ENCODE measurements around the gene ZER1.

The ZER1 gene

DNA sequence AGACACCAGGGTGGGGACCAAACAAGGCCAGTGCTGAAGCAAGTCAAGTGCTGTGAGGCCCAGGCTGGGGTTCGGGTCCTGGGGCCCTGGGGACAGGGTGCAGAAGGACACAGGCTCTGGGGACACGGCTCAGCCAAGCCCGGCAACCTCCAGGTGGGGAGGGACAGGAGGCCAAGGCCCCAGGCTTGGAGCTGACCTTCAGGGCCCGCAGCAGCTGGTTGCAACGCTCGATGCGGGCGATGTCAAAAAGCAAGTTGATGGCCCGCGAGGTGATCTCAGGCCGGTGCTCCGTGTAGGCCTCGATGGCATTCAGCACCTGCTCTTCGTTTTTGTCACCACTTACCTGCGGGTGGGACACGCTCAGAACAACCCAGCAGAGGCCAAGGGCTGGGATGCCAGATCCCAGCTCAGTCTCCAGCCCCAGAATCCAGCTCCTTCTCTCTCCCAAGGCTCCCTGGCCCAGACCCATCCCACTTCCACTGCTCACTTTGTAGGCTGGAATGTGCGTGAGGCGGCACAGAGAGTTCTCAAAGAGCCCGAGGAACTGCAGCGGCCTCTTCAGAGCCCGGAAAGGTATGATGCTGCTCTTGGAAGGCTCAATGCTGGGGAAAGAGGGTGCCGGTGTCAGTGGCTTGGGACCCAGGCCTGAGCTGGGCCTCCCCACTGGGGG is 20.7 kb downstream of the ZER1 start:
- Histone ChIP-seq H3K27me3 (no peaks in the 10 kb centered on the region), H3K4me2 (no peak overlapping the region), H3K36me3 (peaks cover 78% of the 10 kb centered on the region), H3K4me1 (no peaks in the 10 kb centered on the region), H3K9ac (no peak overlapping the region), H3K9me3 (no peaks in the 10 kb centered on the region), H4K20me1 (no peaks in the 10 kb centered on the region), H3K4me3 (no peak overlapping the region), H3K27ac (no peak overlapping the region)
- TF ChIP-seq Cebpa-rat (IDR thresholded peaks at IDR 0.05) = no peak

GRCh38 chr9:128747241-128747640 is 24.5 kb downstream of the ZER1 start:
- H3K9me3 ChIP-seq = no peaks in the 10 kb centered on the region
- H3K27ac ChIP-seq = no peak overlapping the region
- no peaks in the 10 kb centered on the region for H3K27me3 ChIP-seq
- no peaks in the 10 kb centered on the region for H3K4me1 ChIP-seq
- H3K36me3 ChIP-seq = peaks cover 60% of the 10 kb centered on the region
- H3K9ac ChIP-seq = no peak overlapping the region
- no peak for TF ChIP-seq Cebpa-rat (IDR thresholded peaks at IDR 0.05)
- H3K4me3 ChIP-seq = no peak overlapping the region
- no peaks in the 10 kb centered on the region for H4K20me1 ChIP-seq
- H3K4me2 ChIP-seq = no peak overlapping the region

DNA sequence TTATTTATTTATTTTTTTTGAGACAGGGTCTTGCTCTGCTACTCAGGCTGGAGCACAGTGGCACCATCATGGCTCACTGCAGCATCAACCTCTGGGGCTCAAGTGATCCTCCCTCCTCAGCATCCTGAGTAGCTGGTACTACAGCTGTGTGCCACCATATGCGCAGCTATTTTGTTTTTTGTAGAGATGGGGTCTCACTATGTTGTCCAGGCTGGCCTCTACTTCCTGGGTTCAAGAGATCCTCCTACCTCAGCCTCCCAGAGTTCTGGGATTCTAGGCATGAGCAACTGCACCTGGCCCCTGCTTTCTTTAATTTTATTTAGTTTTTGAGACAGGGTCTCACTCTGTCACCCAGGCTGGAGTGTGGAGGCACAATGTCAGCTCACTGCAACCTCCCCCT is 28.3 kb downstream of the ZER1 start:
- Histone ChIP-seq H3K9ac (no peak overlapping the region), H3K27ac (no peak overlapping the region), H4K20me1 (no peaks in the 10 kb centered on the region), H3K9me3 (no peaks in the 10 kb centered on the region), H3K27me3 (no peaks in the 10 kb centered on the region), H3K4me1 (no peaks in the 10 kb centered on the region), H3K36me3 (peaks cover 70% of the 10 kb centered on the region), H3K4me2 (no peak overlapping the region), H3K4me3 (no peak overlapping the region)
- TF ChIP-seq Cebpa-rat (IDR thresholded peaks at IDR 0.05) = no peak

DNA sequence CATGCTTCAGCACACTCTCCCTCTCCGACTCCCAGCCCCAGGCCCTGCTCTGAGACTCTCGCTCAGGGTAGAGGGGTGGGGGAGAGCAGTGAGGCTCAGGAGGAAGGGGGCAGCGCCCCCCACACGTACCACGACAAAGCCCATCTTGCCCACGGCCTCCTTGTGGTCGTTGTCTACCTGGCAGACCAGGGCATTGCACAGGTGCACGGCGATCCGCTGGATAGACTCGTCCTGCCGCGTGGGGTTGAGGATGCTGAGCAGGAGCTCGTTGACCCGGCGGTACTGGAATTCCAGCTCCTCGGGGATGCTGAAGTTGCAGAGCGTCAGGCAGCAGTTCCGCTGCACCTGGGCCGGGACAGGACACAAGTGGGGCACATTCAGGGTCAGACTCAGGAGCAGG is 29.3 kb downstream of the ZER1 start:
- no peak overlapping the region for H3K4me2 ChIP-seq
- H3K4me3 ChIP-seq = no peak overlapping the region
- H3K4me1 ChIP-seq = no peaks in the 10 kb centered on the region
- no peaks in the 10 kb centered on the region for H3K9me3 ChIP-seq
- no peaks in the 10 kb centered on the region for H4K20me1 ChIP-seq
- no peak overlapping the region for H3K9ac ChIP-seq
- H3K27me3 ChIP-seq = no peaks in the 10 kb centered on the region
- H3K36me3 ChIP-seq = peaks cover 62% of the 10 kb centered on the region
- no peak overlapping the region for H3K27ac ChIP-seq
- TF ChIP-seq Cebpa-rat (IDR thresholded peaks at IDR 0.05) = no peak

- TF ChIP-seq Cebpa-rat (IDR thresholded peaks at IDR 0.05) = no peak
- Histone ChIP-seq H3K36me3 (peaks cover 65% of the 10 kb centered on the region), H3K27me3 (no peaks in the 10 kb centered on the region), H3K4me1 (0 out of 2 replicates have a peak, but pooled peaks cover 1% of the 10 kb centered on the region), H3K9ac (no peak overlapping the region), H3K9me3 (no peaks in the 10 kb centered on the region), H3K4me2 (no peak overlapping the region), H4K20me1 (no peaks in the 10 kb centered on the region), H3K4me3 (no peak overlapping the region), H3K27ac (no peak overlapping the region)
Measured at GRCh38 chr9:128735373-128735772, 36.4 kb downstream of the ZER1 start.

DNA sequence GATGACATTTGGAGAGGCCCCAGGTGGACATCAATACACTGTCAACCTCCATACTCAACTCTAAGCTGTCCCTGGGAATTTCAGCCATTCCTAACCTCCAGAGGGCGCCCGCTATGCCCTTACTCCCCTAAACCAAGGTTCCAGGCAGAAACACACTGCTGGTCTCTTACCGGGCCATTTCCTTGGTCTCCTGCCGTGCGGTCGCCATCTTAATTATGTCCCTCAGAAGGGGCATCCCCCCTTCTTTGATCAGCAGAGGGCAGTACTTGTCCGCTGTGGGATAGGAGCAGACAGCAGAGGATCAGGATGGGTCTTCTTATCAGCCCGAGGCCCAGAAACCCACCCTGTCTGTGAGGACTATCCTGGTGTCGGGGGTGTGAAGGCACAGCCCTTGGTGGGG is 38.5 kb downstream of the ZER1 start:
- Histone ChIP-seq H3K4me3 (no peak overlapping the region), H3K4me1 (peaks cover 22% of the 10 kb centered on the region), H3K9me3 (no peaks in the 10 kb centered on the region), H3K27me3 (no peaks in the 10 kb centered on the region), H3K4me2 (no peak overlapping the region), H3K9ac (no peak overlapping the region), H4K20me1 (no peaks in the 10 kb centered on the region), H3K36me3 (peaks cover 52% of the 10 kb centered on the region), H3K27ac (no peak overlapping the region)
- no peak for TF ChIP-seq Cebpa-rat (IDR thresholded peaks at IDR 0.05)

GRCh38 chr9:128732576-128732975 is 39.2 kb downstream of the ZER1 start:
- H3K9me3 ChIP-seq = no peaks in the 10 kb centered on the region
- H3K4me2 ChIP-seq = no peak overlapping the region
- H3K27ac ChIP-seq = no peak overlapping the region
- H3K9ac ChIP-seq = no peak overlapping the region
- H3K36me3 ChIP-seq = peaks cover 52% of the 10 kb centered on the region
- H4K20me1 ChIP-seq = no peaks in the 10 kb centered on the region
- peaks cover 29% of the 10 kb centered on the region for H3K4me1 ChIP-seq
- no peak overlapping the region for H3K4me3 ChIP-seq
- no peak for TF ChIP-seq Cebpa-rat (IDR thresholded peaks at IDR 0.05)
- H3K27me3 ChIP-seq = no peaks in the 10 kb centered on the region

DNA sequence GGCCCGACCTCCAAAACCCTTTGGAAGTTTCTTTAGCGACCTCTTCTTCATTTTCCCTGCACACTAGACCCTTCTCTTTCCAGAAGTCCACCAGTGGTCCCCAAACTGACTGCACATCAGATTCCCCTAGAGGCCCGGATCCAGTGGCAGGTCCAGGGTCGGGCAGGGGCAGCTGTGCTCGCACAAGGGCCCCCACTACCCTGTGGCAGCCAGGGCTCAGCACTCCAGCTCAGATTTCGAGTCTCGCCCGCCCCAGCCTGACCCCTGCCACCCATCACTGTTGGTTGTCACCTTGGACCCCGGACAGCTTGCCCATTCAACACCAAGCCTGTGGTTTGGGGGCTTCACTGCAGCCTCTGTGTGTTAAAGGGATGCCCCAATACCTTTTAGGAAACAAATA is 40.0 kb downstream of the ZER1 start:
- peaks cover 38% of the 10 kb centered on the region for H3K4me1 ChIP-seq
- no peaks in the 10 kb centered on the region for H4K20me1 ChIP-seq
- TF ChIP-seq Cebpa-rat (IDR thresholded peaks at IDR 0.05) = no peak

DNA sequence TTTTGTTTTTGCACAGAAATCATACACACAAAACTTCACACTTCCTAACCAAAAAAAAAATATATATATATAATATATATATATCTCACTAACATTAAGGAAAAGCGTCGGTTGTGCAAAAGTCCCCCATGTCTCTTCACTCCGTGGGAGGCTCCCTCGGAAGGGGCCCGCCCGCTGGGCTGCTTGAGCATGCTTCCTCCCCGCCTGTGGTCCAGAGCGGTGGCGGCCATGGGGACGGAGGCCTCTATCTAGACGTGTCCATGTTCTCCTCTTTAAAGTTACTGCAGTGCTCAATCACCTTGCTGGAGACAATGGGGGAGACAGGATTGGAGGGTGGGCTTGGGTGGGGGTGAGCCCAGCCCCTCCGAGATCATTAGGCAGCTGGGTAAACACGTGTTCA is 40.6 kb downstream of the ZER1 start:
- no peak for TF ChIP-seq Cebpa-rat (IDR thresholded peaks at IDR 0.05)
- Histone ChIP-seq H3K4me3 (no peak overlapping the region), H3K27ac (no peak overlapping the region), H3K27me3 (no peaks in the 10 kb centered on the region), H3K4me1 (peaks cover 44% of the 10 kb centered on the region), H4K20me1 (no peaks in the 10 kb centered on the region), H3K9ac (no peak overlapping the region), H3K36me3 (peaks cover 42% of the 10 kb centered on the region), H3K4me2 (no peak overlapping the region), H3K9me3 (no peaks in the 10 kb centered on the region)

More for the DNA sequence above, 40.0 kb downstream of the ZER1 start:
- Histone ChIP-seq H3K4me3 (no peak overlapping the region), H3K36me3 (peaks cover 44% of the 10 kb centered on the region), H3K4me2 (no peak overlapping the region), H3K27me3 (no peaks in the 10 kb centered on the region), H3K9ac (no peak overlapping the region), H3K27ac (no peak overlapping the region), H3K9me3 (no peaks in the 10 kb centered on the region)

GRCh38 chr9:128729766-128730517 is 41.8 kb downstream of the ZER1 start:
- Histone ChIP-seq H3K9me3 (no peaks in the 10 kb centered on the region), H3K36me3 (peaks cover 35% of the 10 kb centered on the region), H4K20me1 (no peaks in the 10 kb centered on the region), H3K9ac (peak overlapping the region; percentile 36), H3K4me2 (peak overlapping the region; percentile 49), H3K27me3 (no peaks in the 10 kb centered on the region), H3K27ac (peak overlapping the region; percentile 64; the same call in 1 of the 2 replicates), H3K4me3 (no peak overlapping the region), H3K4me1 (peaks cover 55% of the 10 kb centered on the region)
- no peak for TF ChIP-seq Cebpa-rat (IDR thresholded peaks at IDR 0.05)

Measured in BLaER1 (cell line).